UCSD-AML1 (cell line): ENCODE data around the gene FAM131A.
A peak's percentile ranks its signal among the peaks of the same experiment; 100 is the strongest.

Experiments used
- DNase-seq: peaks from one replicate; lab custom pipeline; 2025; ENCODE audit not compliant: unreplicated experiment; lab: John Stamatoyannopoulos, UW

Gene FAM131A, protein sequence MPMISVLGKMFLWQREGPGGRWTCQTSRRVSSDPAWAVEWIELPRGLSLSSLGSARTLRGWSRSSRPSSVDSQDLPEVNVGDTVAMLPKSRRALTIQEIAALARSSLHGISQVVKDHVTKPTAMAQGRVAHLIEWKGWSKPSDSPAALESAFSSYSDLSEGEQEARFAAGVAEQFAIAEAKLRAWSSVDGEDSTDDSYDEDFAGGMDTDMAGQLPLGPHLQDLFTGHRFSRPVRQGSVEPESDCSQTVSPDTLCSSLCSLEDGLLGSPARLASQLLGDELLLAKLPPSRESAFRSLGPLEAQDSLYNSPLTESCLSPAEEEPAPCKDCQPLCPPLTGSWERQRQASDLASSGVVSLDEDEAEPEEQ

DNA sequence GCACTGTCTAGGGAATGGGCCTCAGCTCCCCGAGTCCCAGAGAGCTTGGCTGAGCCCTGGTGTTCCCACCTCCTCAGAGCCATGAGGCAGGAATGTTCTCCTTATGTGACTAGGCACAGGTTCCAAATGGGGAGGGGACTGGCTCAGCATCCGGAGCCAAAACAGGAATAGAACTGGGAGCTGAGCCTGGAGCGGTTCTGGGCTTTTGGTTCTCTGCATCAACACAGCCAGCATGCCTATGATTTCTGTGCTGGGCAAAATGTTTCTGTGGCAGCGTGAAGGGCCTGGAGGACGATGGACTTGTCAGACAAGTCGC is at the start of gene FAM131A:
FAM131A (plus strand) TSS at position 202 of the 316 bp plus-strand sequence; CDS start at position 233, 31 bp downstream.
- no peak for DNase-seq

DNA sequence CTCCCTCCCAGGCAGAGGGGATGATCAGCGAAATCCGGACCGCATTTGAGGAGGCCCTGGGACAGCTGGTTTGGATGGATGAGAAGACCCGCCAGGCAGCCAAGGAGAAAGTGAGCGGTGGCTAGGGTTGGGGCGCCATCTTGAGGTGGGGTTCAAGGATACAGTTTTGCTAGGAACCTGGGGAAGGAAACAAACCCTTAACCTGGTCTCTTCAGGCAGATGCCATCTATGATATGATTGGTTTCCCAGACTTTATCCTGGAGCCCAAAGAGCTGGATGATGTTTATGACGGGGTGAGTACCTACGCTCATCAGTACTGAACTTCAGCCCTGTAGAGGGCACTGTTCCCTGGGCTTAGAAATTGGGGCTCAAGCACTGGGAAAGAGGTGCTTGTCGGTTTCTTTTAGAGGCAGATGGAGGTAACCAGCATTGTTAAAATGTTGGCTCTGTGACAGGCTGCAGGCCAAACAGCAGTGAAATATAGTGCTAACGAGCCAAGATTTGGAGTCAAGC is 47.9 kb upstream of the FAM131A start:
- DNase-seq: peak; percentile 61

DNA sequence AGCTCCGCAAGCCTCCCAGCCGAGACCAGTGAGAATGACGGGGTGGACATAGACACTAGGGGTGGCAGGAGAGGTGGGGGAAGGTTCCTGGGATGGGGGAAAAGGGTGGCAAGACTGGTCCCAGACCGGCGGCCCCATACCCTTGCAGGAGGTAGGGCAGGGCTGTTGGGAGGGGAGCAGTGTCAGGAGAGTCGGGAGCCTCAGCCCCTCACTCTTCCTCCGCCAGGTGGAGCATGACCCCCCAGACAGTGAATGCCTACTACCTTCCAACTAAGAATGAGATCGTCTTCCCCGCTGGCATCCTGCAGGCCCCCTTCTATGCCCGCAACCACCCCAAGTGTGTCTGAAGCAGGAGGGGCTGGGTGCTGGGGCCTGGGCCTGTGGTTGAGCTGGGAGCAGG is 47.1 kb upstream of the FAM131A start:
- no peak for DNase-seq

DNA sequence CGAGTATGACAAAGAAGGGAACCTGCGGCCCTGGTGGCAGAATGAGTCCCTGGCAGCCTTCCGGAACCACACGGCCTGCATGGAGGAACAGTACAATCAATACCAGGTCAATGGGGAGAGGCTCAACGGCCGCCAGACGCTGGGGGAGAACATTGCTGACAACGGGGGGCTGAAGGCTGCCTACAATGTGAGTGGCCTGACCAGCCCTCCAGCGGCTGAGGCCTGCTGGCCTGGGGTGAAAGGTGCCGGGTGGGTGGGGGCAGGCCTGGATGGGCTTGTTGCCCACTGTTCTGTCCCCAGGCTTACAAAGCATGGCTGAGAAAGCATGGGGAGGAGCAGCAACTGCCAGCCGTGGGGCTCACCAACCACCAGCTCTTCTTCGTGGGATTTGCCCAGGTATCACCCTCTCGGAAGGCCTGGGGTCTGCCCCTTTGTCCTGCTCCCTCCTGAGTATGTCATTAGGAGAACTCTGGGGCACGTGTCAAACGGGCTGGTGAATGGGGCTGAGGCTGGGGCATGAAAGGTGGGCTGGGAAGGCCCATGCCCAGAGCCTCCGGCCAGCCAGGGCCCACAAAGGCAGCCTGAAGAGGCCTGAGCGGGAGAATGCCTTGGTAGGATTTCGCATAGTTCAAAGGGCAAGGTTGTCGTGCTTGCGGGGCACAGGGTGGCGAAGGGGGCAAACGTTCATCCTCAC is 46.2 kb upstream of the FAM131A start:
- DNase-seq: no peak

DNA sequence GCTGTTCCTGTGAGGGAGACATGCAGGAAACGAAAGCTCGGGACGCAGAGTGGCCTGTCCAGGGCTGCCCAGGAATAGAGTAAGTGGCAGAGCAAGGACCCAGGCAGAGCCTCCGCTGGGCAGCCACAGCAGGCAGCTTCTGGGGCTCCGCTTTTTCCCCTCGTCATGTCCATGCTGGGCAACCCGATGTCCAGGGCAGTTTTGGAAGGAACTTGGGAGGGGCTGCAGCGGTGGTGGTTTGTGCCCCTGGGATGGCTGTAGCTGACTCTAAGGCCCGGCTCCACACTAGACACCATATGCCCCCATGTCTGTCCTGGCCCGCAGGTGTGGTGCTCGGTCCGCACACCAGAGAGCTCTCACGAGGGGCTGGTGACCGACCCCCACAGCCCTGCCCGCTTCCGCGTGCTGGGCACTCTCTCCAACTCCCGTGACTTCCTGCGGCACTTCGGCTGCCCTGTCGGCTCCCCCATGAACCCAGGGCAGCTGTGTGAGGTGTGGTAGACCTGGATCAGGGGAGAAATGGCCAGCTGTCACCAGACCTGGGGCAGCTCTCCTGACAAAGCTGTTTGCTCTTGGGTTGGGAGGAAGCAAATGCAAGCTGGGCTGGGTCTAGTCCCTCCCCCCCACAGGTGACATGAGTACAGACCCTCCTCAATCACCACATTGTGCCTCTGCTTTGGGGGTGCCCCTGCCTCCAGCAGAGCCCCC is 45.5 kb upstream of the FAM131A start:
- no peak for DNase-seq

DNA sequence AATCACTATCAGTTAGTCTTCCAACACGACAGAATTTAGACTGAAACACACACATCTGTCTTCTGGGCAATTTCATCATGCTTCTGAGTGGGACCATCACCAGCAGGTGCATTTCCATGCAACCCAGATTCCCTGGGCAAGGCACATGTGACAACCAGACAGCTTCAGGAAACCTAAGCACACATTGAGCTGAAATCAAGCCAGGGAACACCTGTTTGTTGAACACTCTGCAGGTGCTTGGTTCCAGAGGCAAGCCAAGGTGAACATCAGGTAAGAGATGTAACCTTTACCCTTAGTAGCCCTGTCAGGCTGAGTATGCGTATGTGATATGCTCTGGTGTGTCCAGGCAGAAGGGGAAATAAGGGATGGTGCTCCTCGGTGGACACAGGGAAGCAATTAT is 41.6 kb upstream of the FAM131A start:
- no peak for DNase-seq

DNA sequence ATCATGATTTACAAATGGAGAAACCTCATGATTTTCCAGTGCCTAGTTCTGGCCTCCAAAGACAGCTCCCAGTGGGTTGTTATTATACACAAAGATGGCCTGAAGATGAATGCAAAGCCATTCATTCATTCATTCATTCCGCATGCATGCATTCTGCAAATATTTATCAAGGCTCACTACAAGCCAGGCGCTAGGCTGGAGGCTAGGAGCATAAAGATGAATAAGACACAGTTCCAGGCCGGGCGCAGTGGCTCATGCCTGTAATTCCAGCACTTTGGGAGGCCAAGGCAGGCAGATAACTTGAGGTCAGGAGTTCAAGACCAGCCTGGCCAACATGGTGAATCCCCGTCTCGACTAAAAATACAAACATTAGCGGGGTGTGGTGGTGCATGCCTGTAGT is 40.8 kb upstream of the FAM131A start:
- no peak for DNase-seq

DNA sequence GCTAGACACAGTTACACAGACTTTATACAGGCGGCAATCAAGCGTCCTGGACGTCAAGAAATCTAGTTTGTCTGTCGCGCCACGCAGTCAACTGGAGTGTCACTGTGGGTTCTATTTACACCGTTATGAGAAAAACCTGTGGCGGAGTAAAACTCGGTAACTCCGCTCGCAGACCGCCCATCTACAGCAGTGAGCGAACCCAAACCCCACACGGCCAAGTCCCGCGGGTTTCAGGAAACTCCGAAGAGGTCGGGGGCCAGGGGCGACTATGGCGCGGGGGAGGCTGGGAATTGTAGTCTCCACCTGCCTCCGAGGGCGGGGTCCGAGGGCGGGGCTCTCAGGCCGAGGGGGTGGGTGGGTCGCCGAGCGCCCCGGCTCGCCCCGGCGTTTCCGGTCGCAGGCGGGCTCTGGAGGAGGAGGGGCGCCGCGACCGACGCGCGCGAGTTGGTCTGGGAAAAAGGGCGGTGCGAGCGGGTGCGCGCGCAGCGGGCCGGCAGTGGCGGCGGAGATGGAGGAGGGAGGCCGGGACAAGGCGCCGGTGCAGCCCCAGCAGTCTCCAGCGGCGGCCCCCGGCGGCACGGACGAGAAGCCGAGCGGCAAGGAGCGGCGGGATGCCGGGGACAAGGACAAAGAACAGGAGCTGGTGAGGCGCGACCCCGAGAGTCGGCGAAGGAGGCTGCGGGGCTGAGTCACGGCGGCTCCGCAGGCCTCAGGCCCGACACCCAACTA is 38.5 kb upstream of the FAM131A start, which contains the start of gene PSMD2:
PSMD2 (plus strand) TSS at position 483 of the 729 bp plus-strand sequence; CDS start at position 509, 26 bp downstream.
- peak; percentile 98 for DNase-seq

DNA sequence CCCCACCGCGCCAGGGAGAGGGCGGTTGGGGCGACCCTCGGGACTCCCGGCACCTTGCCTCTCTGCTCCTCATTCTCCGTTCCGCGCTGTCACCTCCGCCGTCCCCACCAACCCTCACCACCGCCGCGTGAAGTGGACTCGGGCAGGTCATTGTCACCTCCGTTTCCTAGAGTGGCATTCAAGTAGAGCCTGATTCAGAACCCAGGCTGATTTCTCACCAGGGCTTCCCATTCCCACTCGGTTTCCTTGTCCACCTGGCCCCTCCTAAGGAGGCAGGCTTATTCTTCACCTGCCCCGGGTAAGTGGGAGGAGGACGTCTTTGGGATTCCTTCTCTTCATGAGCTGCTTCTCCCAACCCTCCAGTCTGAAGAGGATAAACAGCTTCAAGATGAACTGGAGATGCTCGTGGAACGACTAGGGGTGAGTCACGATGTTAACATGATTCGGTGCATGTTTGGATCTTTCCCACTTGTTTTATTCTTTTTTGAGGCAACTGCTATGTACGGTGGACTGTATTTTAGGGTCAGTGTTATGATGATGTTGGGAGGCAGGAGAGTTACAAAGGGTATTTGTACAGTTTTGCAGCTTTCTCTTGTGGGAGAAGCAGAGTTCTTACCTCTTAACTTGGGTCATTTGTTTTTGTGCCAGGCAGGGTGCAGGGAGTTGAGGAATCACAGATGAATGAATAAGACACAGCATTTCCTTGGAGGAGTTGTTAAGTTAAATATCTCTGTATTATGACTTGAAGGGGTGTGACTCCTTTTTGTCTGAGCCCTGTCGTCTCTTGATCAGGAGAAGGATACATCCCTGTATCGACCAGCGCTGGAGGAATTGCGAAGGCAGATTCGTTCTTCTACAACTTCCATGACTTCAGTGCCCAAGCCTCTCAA is 37.7 kb upstream of the FAM131A start:
- DNase-seq: no peak

DNA sequence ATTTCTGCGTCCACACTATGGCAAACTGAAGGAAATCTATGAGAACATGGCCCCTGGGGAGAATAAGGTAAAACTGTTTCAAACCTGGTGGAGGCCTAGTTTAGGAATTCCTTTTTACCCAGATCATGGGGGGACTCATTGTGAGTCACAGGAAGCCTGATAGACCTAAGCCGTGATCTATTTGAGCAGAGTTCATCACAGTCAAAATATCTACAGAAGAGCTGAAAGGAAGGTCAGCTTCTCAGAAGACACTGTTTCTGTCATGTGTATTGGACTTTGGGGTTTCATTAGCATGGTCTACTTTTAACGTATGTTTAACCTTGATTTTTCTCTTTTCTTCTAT is 37.1 kb upstream of the FAM131A start:
- DNase-seq: no peak

DNA sequence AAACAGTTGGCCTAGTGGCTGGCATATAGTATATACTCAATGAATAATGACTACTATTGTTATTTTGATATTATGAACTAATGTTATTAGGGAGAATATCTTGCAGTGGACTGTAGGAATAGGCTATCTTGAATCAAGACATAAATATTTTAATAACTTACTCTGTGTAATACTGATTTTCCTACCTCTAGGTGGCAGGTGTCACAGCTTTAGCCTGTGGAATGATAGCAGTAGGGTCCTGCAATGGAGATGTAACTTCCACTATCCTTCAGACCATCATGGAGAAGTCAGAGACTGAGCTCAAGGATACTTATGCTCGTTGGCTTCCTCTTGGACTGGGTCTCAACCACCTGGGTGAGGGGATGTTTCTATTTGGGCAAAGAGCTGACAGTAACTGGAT is 31.8 kb upstream of the FAM131A start:
- DNase-seq: no peak

DNA sequence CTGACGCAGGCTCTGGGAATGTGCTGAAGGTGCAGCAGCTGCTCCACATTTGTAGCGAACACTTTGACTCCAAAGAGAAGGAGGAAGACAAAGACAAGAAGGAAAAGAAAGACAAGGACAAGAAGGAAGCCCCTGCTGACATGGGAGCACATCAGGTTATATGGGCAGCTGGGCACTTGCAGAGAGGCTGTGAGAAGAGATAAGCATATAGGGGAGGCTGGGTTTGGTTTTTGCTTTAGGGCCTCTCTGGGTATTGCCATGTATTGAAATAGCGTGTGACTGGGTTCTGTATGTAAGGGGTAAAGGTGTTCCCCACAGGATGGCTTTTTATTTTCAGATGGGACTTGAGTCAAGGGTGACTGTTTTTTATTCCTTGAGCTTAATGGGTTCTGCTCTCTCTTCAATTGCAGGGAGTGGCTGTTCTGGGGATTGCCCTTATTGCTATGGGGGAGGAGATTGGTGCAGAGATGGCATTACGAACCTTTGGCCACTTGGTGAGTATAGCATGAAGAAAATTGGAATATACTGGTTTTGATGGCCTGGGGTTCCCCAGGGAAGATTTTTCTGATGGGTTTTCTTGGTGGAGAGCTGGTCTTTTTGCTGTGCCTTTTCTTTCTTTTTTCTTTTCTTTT is 30.9 kb upstream of the FAM131A start:
- no peak for DNase-seq

DNA sequence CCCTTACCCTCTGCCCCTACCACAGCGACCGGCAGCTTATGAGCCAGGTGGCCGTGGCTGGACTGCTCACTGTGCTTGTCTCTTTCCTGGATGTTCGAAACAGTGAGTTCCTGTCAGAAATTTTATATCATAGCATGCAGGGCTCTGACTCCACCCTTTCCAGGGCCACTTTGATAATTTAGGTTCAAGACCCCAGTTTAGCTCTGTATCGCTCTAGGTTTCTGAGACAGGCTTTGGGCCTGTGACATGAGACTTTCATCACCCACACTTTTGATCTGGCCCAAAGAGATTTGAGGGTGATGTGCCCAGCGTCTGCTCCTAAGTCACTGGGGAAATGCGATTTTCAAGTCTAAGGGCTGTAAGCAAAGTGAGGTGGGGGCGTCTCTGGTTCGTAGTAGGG is 29.5 kb upstream of the FAM131A start:
- DNase-seq: no peak

DNA sequence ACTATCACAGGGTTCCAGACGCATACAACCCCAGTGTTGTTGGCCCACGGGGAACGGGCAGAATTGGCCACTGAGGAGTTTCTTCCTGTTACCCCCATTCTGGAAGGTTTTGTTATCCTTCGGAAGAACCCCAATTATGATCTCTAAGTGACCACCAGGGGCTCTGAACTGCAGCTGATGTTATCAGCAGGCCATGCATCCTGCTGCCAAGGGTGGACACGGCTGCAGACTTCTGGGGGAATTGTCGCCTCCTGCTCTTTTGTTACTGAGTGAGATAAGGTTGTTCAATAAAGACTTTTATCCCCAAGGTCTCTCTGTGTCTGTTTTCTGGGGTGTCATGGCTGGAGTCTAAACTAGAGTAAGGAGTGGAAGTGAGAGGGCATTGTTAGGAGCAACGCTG is 28.7 kb upstream of the FAM131A start:
- DNase-seq: no peak

DNA sequence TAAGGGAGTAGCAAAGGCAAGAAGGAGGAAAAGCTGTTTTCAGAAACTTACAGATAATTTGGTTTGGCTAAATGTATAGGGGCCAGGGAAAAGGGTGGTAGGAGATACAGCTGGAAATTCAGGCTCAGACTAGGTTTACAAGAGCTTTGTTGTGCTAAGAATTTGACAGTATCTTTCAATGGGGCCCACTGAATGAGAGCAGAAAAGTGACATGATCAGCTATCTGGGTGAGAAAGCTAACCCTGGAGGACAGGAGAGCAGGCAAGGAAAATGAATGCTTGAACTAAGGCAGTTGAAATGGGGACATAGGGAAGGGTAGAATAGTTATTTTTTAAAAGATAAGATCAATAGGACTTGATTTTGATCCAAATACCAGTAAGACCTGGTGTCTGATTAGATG is 25.8 kb upstream of the FAM131A start:
- DNase-seq: no peak

DNA sequence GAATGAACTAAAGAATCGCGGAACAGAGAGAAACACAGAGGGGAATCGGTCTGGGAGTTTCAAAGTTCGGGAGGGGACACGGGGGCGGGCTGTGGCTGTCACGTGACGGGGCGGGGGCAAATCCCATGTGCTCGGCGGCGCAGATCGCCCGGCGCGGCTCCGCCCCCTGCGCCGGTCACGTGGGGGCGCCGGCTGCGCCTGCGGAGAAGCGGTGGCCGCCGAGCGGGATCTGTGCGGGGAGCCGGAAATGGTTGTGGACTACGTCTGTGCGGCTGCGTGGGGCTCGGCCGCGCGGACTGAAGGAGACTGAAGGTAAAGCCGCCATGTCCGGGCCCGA is 23.1 kb upstream of the FAM131A start, which contains the start of gene EIF4G1:
EIF4G1 (plus strand) TSS at position 244 of the 337 bp plus-strand sequence. CDS start 1,191 bp downstream, outside the sequence.
- peak; percentile 93 for DNase-seq

DNA sequence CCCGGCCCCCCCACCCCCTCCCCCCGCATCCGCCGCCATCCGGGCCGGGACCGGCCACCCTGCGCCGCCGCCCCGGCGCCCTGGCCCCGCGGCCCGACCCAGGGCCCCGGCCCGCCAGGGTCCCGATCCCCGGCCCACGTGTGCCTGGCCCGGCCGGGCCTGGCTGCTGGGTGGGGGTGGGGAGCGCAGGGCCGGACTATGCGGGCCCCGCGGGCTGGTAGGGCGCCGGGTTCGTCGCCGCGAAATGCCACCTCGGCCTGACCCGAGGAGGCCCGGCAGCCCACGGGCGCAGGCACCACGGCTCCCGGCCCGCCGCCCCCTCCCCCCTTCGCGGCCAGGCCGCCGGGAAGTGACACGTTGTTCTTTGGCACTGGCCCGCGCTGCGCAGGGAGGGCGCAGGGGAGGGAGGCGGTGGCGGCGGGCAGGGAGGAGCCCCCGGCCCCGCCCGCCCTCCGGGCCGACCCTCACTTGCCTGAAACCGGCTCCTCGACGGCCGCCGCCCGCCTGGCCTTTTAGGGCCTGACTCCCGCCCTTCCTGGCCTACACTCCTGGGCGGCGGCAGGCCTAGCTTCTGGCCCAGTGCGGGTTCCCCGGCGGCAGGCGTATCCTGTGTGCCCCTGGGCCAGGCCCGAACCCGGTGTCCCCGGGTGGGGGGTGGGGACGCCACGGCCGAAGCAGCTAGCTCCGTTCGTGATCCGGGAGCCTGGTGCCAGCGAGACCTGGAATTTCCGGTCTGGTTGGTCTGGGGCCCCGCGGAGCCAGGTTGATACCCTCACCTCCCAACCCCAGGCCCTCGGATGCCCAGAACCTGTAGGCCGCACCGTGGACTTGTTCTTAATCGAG is 22.5 kb upstream of the FAM131A start:
- DNase-seq: peak; percentile 48

DNA sequence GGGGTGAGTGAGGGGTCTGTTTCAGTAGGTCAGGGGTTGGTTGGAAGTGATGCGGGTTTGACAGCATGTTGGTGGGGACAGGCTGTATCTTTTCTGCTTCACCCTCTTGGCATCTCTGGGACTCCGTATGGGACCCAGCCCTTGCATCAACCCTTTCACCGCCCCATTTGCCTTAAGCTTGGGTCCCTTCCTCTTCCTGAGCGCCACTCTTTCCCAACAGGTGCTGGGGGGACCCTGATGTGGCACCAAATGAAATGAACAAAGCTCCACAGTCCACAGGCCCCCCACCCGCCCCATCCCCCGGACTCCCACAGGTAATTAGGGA is 21.9 kb upstream of the FAM131A start:
- no peak for DNase-seq
